HEK293 (cell line): ENCODE data around the gene SOCS1.

Source experiments
- CTCF ChIA-PET: fragments of 350-600 bp; formaldehyde crosslinking; extraction: SDS; loops from one replicate; lab custom pipeline; 2021; ENCODE audit warnings: antibody characterized with exemption; lab: Yijun Ruan, JAX
- POLR2A ChIA-PET: fragments of 300-600 bp; formaldehyde crosslinking; extraction: SDS; loops from one replicate; lab custom pipeline; 2020; ENCODE audit warnings: antibody characterized with exemption, inconsistent platforms; lab: Yijun Ruan, JAX
- H3K27ac ChIP-seq: fragments of 200-500 bp; sonication (Bioruptor generic); 2 replicates; pipeline ENCODE4 v1.5.1; 2014; ENCODE audit warnings: low read depth, low read length, control low read depth, inconsistent platforms; ENCODE audit errors: extremely low read depth
- H3K36me3 ChIP-seq, 2 experiments: fragments of 200-500 bp in 1 of 2; sonication (Bioruptor generic) in 1 of 2; 1 replicate in 1 of 2; 2 replicates in 1 of 2; pipeline ENCODE4 v1.5.1; 2014 to 2017; ENCODE audit warnings: inconsistent platforms in 2 of 2, low read length in 2 of 2; ENCODE audit not compliant: control insufficient read depth in 2 of 2, insufficient read depth in 1 of 2
- H3K4me1 ChIP-seq: fragments of 200-500 bp; sonication (Bioruptor generic); 2 replicates; pipeline ENCODE4 v1.5.1; 2014; ENCODE audit warnings: mild to moderate bottlenecking, low read length, inconsistent platforms; ENCODE audit not compliant: control insufficient read depth, insufficient read depth
- H3K4me3 ChIP-seq: 2 replicates; pipeline ENCODE4 v1.5.1; 2011; ENCODE audit warnings: low read depth, mild to moderate bottlenecking, control low read depth, low read length, moderate library complexity
- H3K9me3 ChIP-seq: fragments of 200-500 bp; sonication (Bioruptor generic); 2 replicates; pipeline ENCODE4 v1.5.1; 2014; ENCODE audit warnings: low read depth, low read length, inconsistent platforms; ENCODE audit not compliant: control insufficient read depth, insufficient read depth
- GLIS2 ChIP-seq: fragments of 450-650 bp; formaldehyde crosslinking; IDR thresholded peaks from 2 replicates; pipeline ENCODE4 v1.5.1; 2016; ENCODE audit warnings: missing biosample characterization, missing genetic modification characterization
- KLF1 ChIP-seq: fragments of 450-650 bp; formaldehyde crosslinking; IDR thresholded peaks from 2 replicates; pipeline ENCODE4 v1.5.1; 2016; ENCODE audit warnings: missing biosample characterization, missing genetic modification characterization
- KLF9 ChIP-seq: fragments of 450-650 bp; formaldehyde crosslinking; IDR thresholded peaks from 2 replicates; pipeline ENCODE4 v1.5.1; 2016; ENCODE audit warnings: missing biosample characterization, missing genetic modification characterization, low read depth
- PRDM4 ChIP-seq: fragments of 450-650 bp; formaldehyde crosslinking; IDR thresholded peaks from 2 replicates; pipeline ENCODE4 v1.5.1; 2017; ENCODE audit warnings: missing biosample characterization, missing genetic modification characterization
- TCF7L2 ChIP-seq: IDR thresholded peaks from 2 replicates; pipeline ENCODE4 v1.6.1; 2011; ENCODE audit warnings: low read depth, mild to moderate bottlenecking, inconsistent platforms, low read length, moderate library complexity, borderline replicate concordance
- TRIM28 ChIP-seq: IDR thresholded peaks from 2 replicates; pipeline ENCODE4 v1.6.1; 2011; ENCODE audit warnings: low read length, control low read depth, borderline replicate concordance
- WT1 ChIP-seq: fragments of 450-650 bp; formaldehyde crosslinking; IDR thresholded peaks from 2 replicates; pipeline ENCODE4 v1.5.1; 2016; ENCODE audit warnings: missing biosample characterization, missing genetic modification characterization
- ZBTB20 ChIP-seq: fragments of 450-650 bp; formaldehyde crosslinking; IDR thresholded peaks from 2 replicates; pipeline ENCODE4 v1.5.1; 2016; ENCODE audit warnings: missing biosample characterization, missing genetic modification characterization
- ZBTB49 ChIP-seq: fragments of 450-650 bp; formaldehyde crosslinking; IDR thresholded peaks from 2 replicates; pipeline ENCODE4 v1.5.1; 2016; ENCODE audit warnings: missing biosample characterization, missing genetic modification characterization, low read depth
- ZBTB8A ChIP-seq: fragments of 450-650 bp; formaldehyde crosslinking; IDR thresholded peaks from 2 replicates; pipeline ENCODE4 v1.5.1; 2016; ENCODE audit warnings: missing biosample characterization, missing genetic modification characterization
- ZIC2 ChIP-seq: fragments of 450-650 bp; formaldehyde crosslinking; IDR thresholded peaks from 2 replicates; pipeline ENCODE4 v1.5.1; 2016; ENCODE audit warnings: missing biosample characterization, missing genetic modification characterization
- ZNF140 ChIP-seq: fragments of 450-650 bp; formaldehyde crosslinking; IDR thresholded peaks from 2 replicates; pipeline ENCODE4 v1.5.1; 2016; ENCODE audit warnings: missing biosample characterization, missing genetic modification characterization
- ZNF146 ChIP-seq: fragments of 450-650 bp; formaldehyde crosslinking; IDR thresholded peaks from 2 replicates; pipeline ENCODE4 v1.5.1; 2016; ENCODE audit warnings: missing biosample characterization, missing genetic modification characterization
- ZNF148 ChIP-seq: fragments of 450-650 bp; formaldehyde crosslinking; IDR thresholded peaks from 2 replicates; pipeline ENCODE4 v1.5.0; 2017; ENCODE audit warnings: missing biosample characterization, missing genetic modification characterization, borderline replicate concordance
- ZNF18 ChIP-seq: fragments of 450-650 bp; formaldehyde crosslinking; IDR thresholded peaks from 2 replicates; pipeline ENCODE4 v1.5.1; 2016; ENCODE audit warnings: missing biosample characterization, missing genetic modification characterization
- ZNF211 ChIP-seq: fragments of 450-650 bp; formaldehyde crosslinking; IDR thresholded peaks from 2 replicates; pipeline ENCODE4 v1.5.1; 2016; ENCODE audit warnings: low read depth, missing biosample characterization, missing genetic modification characterization
- ZNF23 ChIP-seq: fragments of 450-650 bp; formaldehyde crosslinking; IDR thresholded peaks from 2 replicates; pipeline ENCODE4 v1.5.1; 2016; ENCODE audit warnings: missing biosample characterization, missing genetic modification characterization, borderline replicate concordance
- ZNF266 ChIP-seq: fragments of 450-650 bp; formaldehyde crosslinking; IDR thresholded peaks from 2 replicates; pipeline ENCODE4 v1.5.1; 2016; ENCODE audit warnings: missing biosample characterization, missing genetic modification characterization, low read depth
- ZNF302 ChIP-seq: fragments of 450-650 bp; formaldehyde crosslinking; IDR thresholded peaks from 2 replicates; pipeline ENCODE4 v1.5.1; 2016; ENCODE audit warnings: missing biosample characterization, missing genetic modification characterization, low read depth
- ZNF354C ChIP-seq: fragments of 450-650 bp; formaldehyde crosslinking; IDR thresholded peaks from 2 replicates; pipeline ENCODE4 v1.5.1; 2016; ENCODE audit warnings: missing biosample characterization, missing genetic modification characterization, low read depth, borderline replicate concordance
- ZNF416 ChIP-seq: fragments of 450-650 bp; formaldehyde crosslinking; IDR thresholded peaks from 2 replicates; pipeline ENCODE4 v1.5.1; 2016; ENCODE audit warnings: missing biosample characterization, missing genetic modification characterization
- ZNF423 ChIP-seq: fragments of 450-650 bp; formaldehyde crosslinking; IDR thresholded peaks from 2 replicates; pipeline ENCODE4 v1.5.1; 2016; ENCODE audit warnings: missing biosample characterization, missing genetic modification characterization
- ZNF530 ChIP-seq: fragments of 450-650 bp; formaldehyde crosslinking; IDR thresholded peaks from 2 replicates; pipeline ENCODE4 v1.5.1; 2016; ENCODE audit warnings: low read depth, missing biosample characterization, missing genetic modification characterization
- ZNF544 ChIP-seq: fragments of 450-650 bp; formaldehyde crosslinking; IDR thresholded peaks from 2 replicates; pipeline ENCODE4 v1.5.0; 2017; ENCODE audit warnings: missing biosample characterization, missing genetic modification characterization
- ZNF629 ChIP-seq: fragments of 450-650 bp; formaldehyde crosslinking; IDR thresholded peaks from 2 replicates; pipeline ENCODE4 v1.5.1; 2017; ENCODE audit warnings: missing biosample characterization, missing genetic modification characterization
- ZNF670 ChIP-seq: fragments of 450-650 bp; formaldehyde crosslinking; IDR thresholded peaks from 2 replicates; pipeline ENCODE4 v1.5.1; 2016; ENCODE audit warnings: missing biosample characterization, missing genetic modification characterization, low read depth
- ZNF791 ChIP-seq: fragments of 450-650 bp; formaldehyde crosslinking; IDR thresholded peaks from 2 replicates; pipeline ENCODE4 v1.5.1; 2016; ENCODE audit warnings: missing biosample characterization, missing genetic modification characterization
- ZSCAN4 ChIP-seq: fragments of 450-650 bp; formaldehyde crosslinking; IDR thresholded peaks from 2 replicates; pipeline ENCODE4 v1.5.1; 2017; ENCODE audit warnings: missing biosample characterization, missing genetic modification characterization

The SOCS1 gene

GRCh38 chr16:11272484-11272883, 16.5 kb upstream of the SOCS1 start:
- no peaks in the 10 kb centered on the region for H3K36me3 ChIP-seq
- H3K4me3 ChIP-seq = no peak overlapping the region
- H3K27ac ChIP-seq = no peak overlapping the region
- CTCF ChIA-PET = interaction anchor here (0.6 to 1.3 kb wide), 2 partner anchors 15 to 76 kb away, joined by 5 to 9 read pairs; no protein-coding TSS in a partner anchor
- H3K9me3 ChIP-seq = no peaks in the 10 kb centered on the region
- TF ChIP-seq ZNF544 (tag by site-specific recombination) (no peak), ZNF423 (tag by site-specific recombination) (no peak), ZNF416 (tag by site-specific recombination) (no peak), ZNF354C (tag by site-specific recombination) (no peak), ZBTB20 (tag by site-specific recombination) (no peak), ZNF791 (tag by site-specific recombination) (no peak), ZBTB8A (no peak), ZNF148 (tag by site-specific recombination) (no peak), ZSCAN4 (tag by site-specific recombination) (no peak), WT1 (tag by site-specific recombination) (no peak), ZNF146 (tag by site-specific recombination) (no peak), ZNF140 (no peak), ZNF23 (tag by site-specific recombination) (no peak), TRIM28 (no peak), PRDM4 (tag by site-specific recombination) (no peak), ZNF670 (tag by site-specific recombination) (no peak), ZNF629 (tag by site-specific recombination) (no peak), ZIC2 (tag by site-specific recombination) (no peak)
- TF ChIP-seq, all 188 proteins: peak for 0
- H3K4me1 ChIP-seq = peaks cover 5% of the 10 kb centered on the region
- POLR2A ChIA-PET = no interaction called here

GRCh38 chr16:11271610-11272009, 15.6 kb upstream of the SOCS1 start:
- ChIA-PET CTCF (interaction anchor here (0.6 kb wide), 1 partner anchor 133 kb away, joined by 3 read pairs; no protein-coding TSS in a partner anchor), POLR2A (no interaction called here)
- H3K4me3 ChIP-seq = no peak overlapping the region
- H3K27ac ChIP-seq = no peak overlapping the region
- H3K9me3 ChIP-seq = no peaks in the 10 kb centered on the region
- H3K4me1 ChIP-seq = peaks cover 5% of the 10 kb centered on the region
- TF ChIP-seq KLF9 (tag by site-specific recombination) = no peak
- TF ChIP-seq ZNF302 = no peak
- TF ChIP-seq ZBTB49 (tag by site-specific recombination) = no peak
- TF ChIP-seq TCF7L2 = no peak
- no peak for TF ChIP-seq ZNF18 (tag by site-specific recombination)
- no peak for TF ChIP-seq GLIS2 (tag by site-specific recombination)
- no peak for TF ChIP-seq ZNF530 (tag by site-specific recombination)
- no peak for TF ChIP-seq KLF1 (tag by site-specific recombination)
- no peak for TF ChIP-seq ZNF211 (tag by site-specific recombination)
- TF ChIP-seq ZNF266 = no peak
- no peaks in the 10 kb centered on the region for H3K36me3 ChIP-seq
